ENCODE results near the gene ABHD4.

- TF ChIP-seq EP300 (IDR thresholded peaks at IDR 0.05; ENCODE audit: low read depth): no peak
- TF ChIP-seq CTCF (IDR thresholded peaks at IDR 0.05): no peak
- TF ChIP-seq POLR2AphosphoS5 (IDR thresholded peaks at IDR 0.05): no peak
Measured at GRCh38 chr14:22606380-22606779, 8.3 kb downstream of the ABHD4 start.

All from transverse colon (tissue), 4 donors.